Tibial nerve (tissue), 4 donors: Measurements from ENCODE around the gene MKLN1.

Experiments used
- EP300 ChIP-seq, 2 donors: sonication (generic); formaldehyde crosslinking; IDR thresholded peaks; one replicate each; pipeline ENCODE4 v1.6.1; 2017; ENCODE audit warnings: antibody characterized with exemption in 2 of 2, mild to moderate bottlenecking in 1 of 2
- POLR2A ChIP-seq, 2 donors: fragments of 450-650 bp; IDR thresholded peaks; one replicate each; pipeline ENCODE4 v1.6.1; 2017; ENCODE audit warnings: antibody characterized with exemption in 2 of 2, mild to moderate bottlenecking in 2 of 2, moderate library complexity in 2 of 2
- TF ChIP-seq, protein P1 (sequence below), 5 experiments: fragments of 200-600 bp in 3 of 5; fragments of 450-650 bp in 2 of 5; sonication (generic) in 3 of 5; IDR thresholded peaks; one replicate each; pipeline ENCODE4 v1.5.1; 2016 to 2019; ENCODE audit warnings: antibody characterized with exemption in 5 of 5, mild to moderate bottlenecking in 3 of 5, moderate library complexity in 2 of 5

DNA sequence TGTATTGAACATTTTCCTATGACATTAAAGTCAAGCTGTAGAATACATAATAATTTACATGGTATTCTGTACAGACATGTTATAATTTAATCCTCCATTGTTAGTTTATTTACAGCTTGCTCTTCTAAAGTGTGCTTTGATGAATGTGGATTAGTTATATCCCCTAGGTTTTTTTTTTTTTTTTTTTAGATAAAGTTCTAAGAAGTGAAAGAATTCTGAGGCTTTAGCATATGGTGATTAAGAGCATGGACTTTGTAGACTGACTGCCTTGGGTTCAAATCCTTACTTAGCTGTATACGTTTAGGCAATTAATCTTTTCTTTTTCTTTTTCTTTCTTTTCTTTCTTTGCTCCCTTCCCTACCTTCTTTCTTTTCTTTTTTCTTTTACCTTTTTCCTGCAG is 44.9 kb downstream of the MKLN1 start:
- TF ChIP-seq, protein P1, sequence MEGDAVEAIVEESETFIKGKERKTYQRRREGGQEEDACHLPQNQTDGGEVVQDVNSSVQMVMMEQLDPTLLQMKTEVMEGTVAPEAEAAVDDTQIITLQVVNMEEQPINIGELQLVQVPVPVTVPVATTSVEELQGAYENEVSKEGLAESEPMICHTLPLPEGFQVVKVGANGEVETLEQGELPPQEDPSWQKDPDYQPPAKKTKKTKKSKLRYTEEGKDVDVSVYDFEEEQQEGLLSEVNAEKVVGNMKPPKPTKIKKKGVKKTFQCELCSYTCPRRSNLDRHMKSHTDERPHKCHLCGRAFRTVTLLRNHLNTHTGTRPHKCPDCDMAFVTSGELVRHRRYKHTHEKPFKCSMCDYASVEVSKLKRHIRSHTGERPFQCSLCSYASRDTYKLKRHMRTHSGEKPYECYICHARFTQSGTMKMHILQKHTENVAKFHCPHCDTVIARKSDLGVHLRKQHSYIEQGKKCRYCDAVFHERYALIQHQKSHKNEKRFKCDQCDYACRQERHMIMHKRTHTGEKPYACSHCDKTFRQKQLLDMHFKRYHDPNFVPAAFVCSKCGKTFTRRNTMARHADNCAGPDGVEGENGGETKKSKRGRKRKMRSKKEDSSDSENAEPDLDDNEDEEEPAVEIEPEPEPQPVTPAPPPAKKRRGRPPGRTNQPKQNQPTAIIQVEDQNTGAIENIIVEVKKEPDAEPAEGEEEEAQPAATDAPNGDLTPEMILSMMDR (IDR thresholded peaks at IDR 0.05), result no peak
- no peak for TF ChIP-seq POLR2A (IDR thresholded peaks at IDR 0.05)
- no peak for TF ChIP-seq EP300 (IDR thresholded peaks at IDR 0.05)
